A549 (cell line): ENCODE measurements around the gene RPS6KA3.

Experiments used
- CHD2 ChIP-seq: fragments of 150-350 bp; IDR thresholded peaks from 2 replicates; pipeline ENCODE4 v1.6.1; 2014; ENCODE audit warnings: low read length; ENCODE audit not compliant: partially characterized antibody
- CTCF ChIP-seq: fragments of >200 bp; sonication (Bioruptor Twin); formaldehyde crosslinking; IDR thresholded peaks from 3 replicates; pipeline ENCODE4 v1.5.1; 2016
- NR3C1 ChIP-seq: fragments of >200 bp; sonication (Bioruptor Twin); formaldehyde crosslinking; IDR thresholded peaks from 3 replicates; pipeline ENCODE4 v1.6.1; 2017

GRCh38 chrX:20128670-20129069 is 138.0 kb downstream of the RPS6KA3 start:
- no peak for TF ChIP-seq CTCF
- TF ChIP-seq CHD2 = no peak
- no peak for TF ChIP-seq NR3C1
